ENCODE results near the gene P2RY14.

- TF ChIP-seq CTCF (conservative IDR thresholded peaks at IDR 0.05; ENCODE audit: low read length), result no peak
- no peak for TF ChIP-seq EZH2phosphoT487 (IDR thresholded peaks at IDR 0.05; ENCODE audit: borderline replicate concordance)
Measured at GRCh38 chr3:151197981-151198767, 80.2 kb downstream of the P2RY14 start.

Measured in Loucy (cell line).